K562 (cell line): ENCODE results near the gene MTA1. TPM values are rescaled to one million over a fixed set of nuclear protein-coding genes. Genes with fewer than 3 reads are reported as not detected.

Source experiments
- CHD7 ChIP-seq: fragments of 200-600 bp; sonication (generic); IDR thresholded peaks from one replicate; pipeline ENCODE4 v1.6.1; 2012; ENCODE audit warnings: mild to moderate bottlenecking, low read depth, low read length, inconsistent platforms
- IFI16 ChIP-seq: fragments of 250-450 bp; sonication (Bioruptor Pico); IDR thresholded peaks from 2 replicates; pipeline ENCODE4 v2.1.2; 2022; ENCODE audit warnings: mild to moderate bottlenecking, inconsistent platforms
- ZBTB2 ChIP-seq: fragments of 450-650 bp; IDR thresholded peaks from 2 replicates; pipeline ENCODE4 v1.6.1; 2016; ENCODE audit warnings: antibody characterized with exemption
- polyA plus RNA-seq, 8 experiments: library from polyadenylated mRNA; depleted of rRNA in 4 of 8; stranded (reverse) in 5 of 8; unstranded in 3 of 8; fragments of >200 nt; fragmentation: Nextera tagmentation in 2 of 8; fragmentation: Illumina TruSeq in 1 of 8; extraction: Ambion mirVana in 2 of 8; extraction: Trizol in 1 of 8; gene quantifications; 2 replicates each; pipeline versions ENCODE4 v1.2.1 to v1.2.3, GENCODE V29; 2011 to 2014; ENCODE audit warnings: inconsistent platforms in 1 of 8, missing spikeins in 1 of 8
- total RNA-seq, 7 experiments: library from RNA; depleted of rRNA in 6 of 7; stranded (reverse); fragments of >200 nt in 6 of 7; fragmentation: Illumina TruSeq in 2 of 7; extraction: Trizol in 2 of 7; gene quantifications; 2 replicates each; pipeline versions ENCODE4 v1.2.1 to v1.2.3, GENCODE V29; 2011 to 2021; ENCODE audit warnings: low replicate concordance in 1 of 7
- TF ChIP-seq, protein P1 (sequence below): sonication (generic); formaldehyde crosslinking; IDR thresholded peaks from 2 replicates; pipeline ENCODE4 v1.8.1; 2023; ENCODE audit warnings: mild to moderate bottlenecking, missing genetic modification reagents, moderate library complexity

Gene MTA1
- total and polyA plus RNA-seq, 9 of the 15 experiments (the other 6 are each of a cell fraction or from before 2014, with no cell fraction given), result 0.13 to 118 (median 32.3) TPM

DNA sequence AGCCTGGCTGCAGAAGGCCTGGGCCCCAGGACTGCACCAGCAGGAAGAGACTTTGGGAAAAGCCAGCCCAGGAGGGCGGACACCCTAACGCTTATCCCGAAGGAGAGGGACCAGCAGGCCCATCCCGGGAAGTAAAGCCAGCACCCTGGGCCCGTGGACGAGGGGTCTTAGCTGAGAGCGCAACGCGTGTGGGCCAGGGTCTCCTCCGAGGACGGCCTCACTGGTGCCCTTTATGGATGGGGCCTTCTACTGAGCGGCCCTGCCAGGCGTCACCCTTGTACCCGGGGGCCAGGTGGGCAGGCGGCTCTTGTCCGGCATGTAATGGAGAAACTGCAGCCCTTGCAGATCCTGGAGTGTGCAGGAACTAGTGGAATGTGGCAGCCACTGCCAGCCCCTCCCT lies 85.5 kb downstream of the MTA1 start (continued):
- no peak for TF ChIP-seq CHD7
- no peak for TF ChIP-seq ZBTB2
- TF ChIP-seq IFI16 (CRISPR knock-in tag), result no peak
- TF ChIP-seq, protein P1, sequence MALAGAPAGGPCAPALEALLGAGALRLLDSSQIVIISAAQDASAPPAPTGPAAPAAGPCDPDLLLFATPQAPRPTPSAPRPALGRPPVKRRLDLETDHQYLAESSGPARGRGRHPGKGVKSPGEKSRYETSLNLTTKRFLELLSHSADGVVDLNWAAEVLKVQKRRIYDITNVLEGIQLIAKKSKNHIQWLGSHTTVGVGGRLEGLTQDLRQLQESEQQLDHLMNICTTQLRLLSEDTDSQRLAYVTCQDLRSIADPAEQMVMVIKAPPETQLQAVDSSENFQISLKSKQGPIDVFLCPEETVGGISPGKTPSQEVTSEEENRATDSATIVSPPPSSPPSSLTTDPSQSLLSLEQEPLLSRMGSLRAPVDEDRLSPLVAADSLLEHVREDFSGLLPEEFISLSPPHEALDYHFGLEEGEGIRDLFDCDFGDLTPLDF, result no peak
